Measurements from ENCODE around the gene LRCH3.

The LRCH3 gene

GRCh38 chr3:197866035-197866434 is 75.0 kb downstream of the LRCH3 start (continued):
- TF ChIP-seq REST (tag by site-specific recombination; IDR thresholded peaks at IDR 0.05), result no peak
- TF ChIP-seq ZFP3 (tag by site-specific recombination; IDR thresholded peaks at IDR 0.05; ENCODE audit: low read depth), result no peak
- TF ChIP-seq ZNF391 (tag by site-specific recombination; IDR thresholded peaks at IDR 0.05; ENCODE audit: borderline replicate concordance, low read depth), result no peak
- no peak for TF ChIP-seq ZFP37 (tag by site-specific recombination; IDR thresholded peaks at IDR 0.05)
- no peak for TF ChIP-seq ZNF747 (tag by site-specific recombination; IDR thresholded peaks at IDR 0.05)
- TF ChIP-seq SP7 (tag by site-specific recombination; IDR thresholded peaks at IDR 0.05), result no peak
- TF ChIP-seq TSHZ1 (tag by site-specific recombination; IDR thresholded peaks at IDR 0.05; ENCODE audit: borderline replicate concordance), result no peak
- TF ChIP-seq YY1 (tag by site-specific recombination; IDR thresholded peaks at IDR 0.05), result no peak
- TF ChIP-seq ZNF558 (tag by site-specific recombination; IDR thresholded peaks at IDR 0.05), result no peak
- no peak for TF ChIP-seq GLIS1 (tag by site-specific recombination; IDR thresholded peaks at IDR 0.05)
- TF ChIP-seq ZNF19 (tag by site-specific recombination; IDR thresholded peaks at IDR 0.05; ENCODE audit: low read depth), result no peak

- POLR2A ChIA-PET, result no interaction called here
- H3K9me3 ChIP-seq (ENCODE audit: control insufficient read depth, insufficient read depth, low read depth, low read length), result no peaks in the 10 kb centered on the region
- no peaks in the 10 kb centered on the region for H3K4me1 ChIP-seq (ENCODE audit: control insufficient read depth, insufficient read depth, low read length)
- TF ChIP-seq OVOL3 (tag by site-specific recombination; IDR thresholded peaks at IDR 0.05) (no peak), ZNF169 (tag by site-specific recombination; IDR thresholded peaks at IDR 0.05) (no peak), ATF2 (tag by site-specific recombination; IDR thresholded peaks at IDR 0.05; ENCODE audit: low read depth) (no peak), ZNF518A (tag by site-specific recombination; conservative IDR thresholded peaks at IDR 0.05; ENCODE audit: low read depth) (no peak), ZNF121 (tag by site-specific recombination; IDR thresholded peaks at IDR 0.05) (peak; percentile 11; the same call in 1 of the 2 replicates)
- no peak overlapping the region for H3K4me3 ChIP-seq (ENCODE audit: low read depth, low read length)
- CTCF ChIA-PET, result no interaction called here
- H3K36me3 ChIP-seq (ENCODE audit: control insufficient read depth in 2 of 2, insufficient read depth in 1 of 2, low read length in 2 of 2), result peaks cover 0 to 55% of the 10 kb centered on the region in 2 experiments
- no peak overlapping the region for H3K27ac ChIP-seq (ENCODE audit: extremely low read depth, low read depth, low read length)
These were observed 82.3 kb downstream of the LRCH3 start for GRCh38 chr3:197873329-197873728.

Data from HEK293 (cell line).